Cardiac septum (tissue), 1 donor: ENCODE measurements around the gene SLC35F3. TPM values are rescaled to one million over a fixed set of nuclear protein-coding genes. Genes with fewer than 3 reads are reported as not detected.

Experiments used
- DNase-seq: peaks from one replicate; pipeline ENCODE4 v3.0.0-alpha.2; 2020; ENCODE audit warnings: low spot score
- intact Hi-C: fragments of 100-400 bp; cut with DNase I; formaldehyde crosslinking; loops from one replicate; pipeline ENCODE4 v1.14.0; 2022
- total RNA-seq: library from RNA; stranded (reverse); fragmentation: NEBNext Ultra II Directional; extraction: Animal tissue kit (Norgen Biotek cat#: 25700); gene quantifications from one replicate; pipeline ENCODE4 v1.2.1, GENCODE V29; 2021
- donor health status: DM: no; HTN: no; CAD: no.

SLC35F3 gene
- total RNA-seq, 1 donor from 2014 or later = not detected

DNA sequence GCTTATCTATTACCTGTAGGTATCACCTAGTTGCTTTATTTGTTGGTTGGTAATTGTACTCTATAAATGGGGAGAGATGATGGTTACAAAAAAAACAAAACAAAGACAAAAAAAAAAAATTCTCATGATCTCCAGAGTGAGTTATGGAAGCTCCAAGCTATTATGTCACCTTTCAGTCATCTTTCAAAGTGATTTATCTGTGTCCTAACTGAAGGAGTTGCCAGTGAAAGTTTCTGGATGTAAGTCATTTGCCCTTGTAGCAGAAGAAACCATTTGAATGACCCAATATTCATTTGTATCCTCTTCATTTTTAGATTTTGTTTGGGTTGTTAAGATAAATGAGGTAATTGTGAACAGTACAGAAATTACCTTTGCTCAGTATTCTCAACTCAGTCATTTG is 3.6 kb downstream of the SLC35F3 start:
- intact Hi-C loops = no loop called here
- no peak for DNase-seq

DNA sequence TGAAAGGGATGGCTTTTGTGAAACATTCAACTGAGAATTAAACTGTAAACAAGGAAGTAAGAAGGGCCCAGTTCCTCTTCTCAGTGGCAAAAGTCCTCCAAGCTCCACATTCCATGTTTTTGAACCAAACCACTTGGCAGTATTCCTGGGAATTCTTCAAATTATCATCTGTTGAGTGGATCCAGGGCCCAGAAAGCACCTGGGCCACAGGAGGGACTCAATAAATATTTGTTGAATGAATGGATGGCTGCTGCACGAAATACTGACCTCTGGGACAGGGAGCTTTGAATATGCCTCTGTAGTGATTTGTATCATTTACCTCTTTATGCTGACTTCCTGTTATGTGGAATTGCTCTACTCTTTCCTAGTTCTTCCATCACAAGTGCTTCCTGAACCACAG is 4.7 kb downstream of the SLC35F3 start:
- intact Hi-C loops = no loop called here
- no peak for DNase-seq

GRCh38 chr1:233912447-233912846 is 8.0 kb downstream of the SLC35F3 start:
- intact Hi-C loops = no loop called here
- no peak for DNase-seq

DNA sequence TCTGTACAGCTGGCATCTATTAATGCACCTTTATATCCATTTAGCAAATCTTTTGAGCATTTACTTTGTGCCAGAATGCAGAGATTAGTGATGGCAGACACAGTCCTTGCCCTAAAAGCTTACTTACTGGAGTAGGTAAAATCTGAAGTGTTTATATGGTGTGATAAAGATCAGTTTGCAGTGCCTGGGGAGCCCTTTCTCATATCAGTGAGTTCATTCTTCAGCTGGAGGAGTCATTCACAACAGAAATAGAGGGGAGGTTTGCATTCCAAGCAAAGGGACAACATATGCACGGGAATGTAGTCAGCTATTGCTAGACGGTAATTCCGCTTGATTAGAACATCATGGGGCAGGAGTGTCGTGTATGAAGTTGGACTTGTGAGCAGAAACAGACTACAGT is 8.4 kb downstream of the SLC35F3 start:
- intact Hi-C loops = no loop called here
- DNase-seq = no peak

DNA sequence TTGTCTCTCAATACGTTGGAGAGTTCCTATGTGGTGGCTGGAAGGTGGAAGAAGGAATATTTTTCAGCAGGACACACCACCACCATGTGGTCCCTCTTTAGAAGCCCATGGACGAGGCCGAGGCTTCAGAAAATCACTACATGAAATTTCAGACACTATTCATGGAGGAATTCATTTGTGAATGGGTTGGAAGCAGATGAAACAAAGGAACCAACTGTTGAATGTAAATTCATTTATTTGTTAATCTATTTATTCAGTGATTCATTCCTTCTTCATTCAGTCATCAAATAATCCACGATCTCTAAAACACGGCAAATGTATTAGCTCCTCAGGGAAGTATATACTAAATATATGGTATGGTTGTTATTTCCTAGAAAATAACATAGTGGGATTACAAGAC is 12.2 kb downstream of the SLC35F3 start:
- intact Hi-C loops = no loop called here
- DNase-seq = no peak

DNA sequence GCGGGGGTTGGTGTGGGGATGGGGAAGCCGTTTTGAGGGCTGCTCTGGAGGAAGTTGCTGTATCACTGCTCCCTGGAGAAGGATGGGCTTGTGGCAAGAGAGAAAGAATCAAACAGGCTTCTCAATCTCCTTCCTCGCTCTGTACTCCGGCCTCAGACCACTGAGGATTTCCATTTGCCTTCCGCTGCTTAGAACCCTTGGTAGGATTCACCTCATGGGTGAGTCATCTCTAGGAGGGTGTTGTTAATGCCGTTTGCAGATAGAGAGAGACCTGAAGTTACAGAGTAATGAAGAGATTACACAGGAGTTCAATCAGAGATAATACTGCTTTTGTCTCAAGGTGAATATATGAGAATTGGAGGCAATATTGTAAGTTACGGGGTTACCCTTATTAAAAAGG is 15.3 kb downstream of the SLC35F3 start:
- DNase-seq = no peak
- intact Hi-C loops = no loop called here

DNA sequence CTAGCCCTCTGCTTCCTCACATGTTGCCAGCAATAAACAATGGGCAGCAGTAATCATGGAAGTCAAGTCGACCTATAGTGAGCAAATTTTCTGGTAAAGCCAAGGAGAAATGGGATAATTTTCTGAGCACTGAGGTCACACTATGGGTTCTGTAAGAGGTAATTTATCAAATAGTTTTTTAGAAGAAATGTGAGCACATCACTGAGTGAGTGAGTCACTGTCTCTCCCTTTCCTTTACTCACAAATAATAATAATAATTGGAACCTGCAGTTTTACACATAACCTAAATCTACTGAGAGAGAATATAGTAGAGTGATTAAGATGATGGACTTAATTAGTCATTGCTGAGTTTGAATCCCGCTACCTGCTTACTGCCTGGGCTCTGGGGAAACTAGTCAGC is 23.6 kb downstream of the SLC35F3 start:
- no peak for DNase-seq
- intact Hi-C loops = no loop called here

DNA sequence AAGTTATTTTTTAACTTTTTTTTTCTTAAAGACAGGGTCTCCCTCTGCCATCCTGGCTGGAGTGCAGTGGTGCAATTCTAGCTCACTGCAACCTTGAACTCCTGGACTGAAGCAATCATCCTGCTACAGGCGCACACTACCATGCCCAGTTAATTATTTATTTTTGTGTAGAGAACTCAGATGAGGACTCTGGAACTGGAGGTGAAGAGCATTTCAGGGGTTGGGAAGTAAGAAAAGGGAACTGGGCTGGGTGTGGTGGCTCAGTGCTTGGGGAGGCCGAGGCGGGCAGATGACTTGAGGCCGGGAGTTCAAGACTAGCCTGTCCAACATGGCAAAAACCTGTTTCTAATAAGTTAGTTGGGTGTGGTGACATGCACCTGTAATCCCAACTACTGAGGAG is 28.9 kb downstream of the SLC35F3 start:
- DNase-seq = no peak
- intact Hi-C loops = no loop called here

DNA sequence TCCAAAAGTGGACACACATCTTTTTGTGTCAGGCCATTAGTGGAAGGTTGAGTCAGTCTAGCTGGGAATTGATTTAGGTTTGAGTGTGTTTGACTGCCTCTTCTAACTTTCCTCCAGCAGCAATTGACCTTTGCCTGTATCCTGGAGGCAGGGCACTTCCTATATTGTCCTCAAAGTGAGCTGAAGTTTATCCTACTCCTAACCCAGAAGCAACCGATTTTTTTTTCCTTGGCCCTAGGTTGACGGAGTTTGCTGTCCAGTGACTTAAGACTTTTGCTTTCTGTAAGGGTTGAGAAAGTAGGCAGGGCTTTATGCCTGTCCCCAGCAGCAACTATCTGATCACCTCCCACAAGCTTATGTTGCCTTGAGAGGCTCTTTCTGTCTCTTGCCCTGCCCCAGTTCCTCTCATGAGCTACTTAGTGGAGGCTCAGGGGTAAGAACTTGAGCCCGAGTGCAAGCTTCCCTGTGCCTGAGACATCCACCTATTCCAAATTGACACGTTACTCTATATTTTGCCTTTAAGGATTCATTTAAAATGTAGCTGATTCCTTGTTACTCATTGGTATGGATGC is 30.9 kb downstream of the SLC35F3 start:
- intact Hi-C loops = no loop called here
- DNase-seq = no peak

- intact Hi-C loops = no loop called here
- DNase-seq = no peak
These were observed 31.9 kb downstream of the SLC35F3 start for GRCh38 chr1:233936422-233936821.

DNA sequence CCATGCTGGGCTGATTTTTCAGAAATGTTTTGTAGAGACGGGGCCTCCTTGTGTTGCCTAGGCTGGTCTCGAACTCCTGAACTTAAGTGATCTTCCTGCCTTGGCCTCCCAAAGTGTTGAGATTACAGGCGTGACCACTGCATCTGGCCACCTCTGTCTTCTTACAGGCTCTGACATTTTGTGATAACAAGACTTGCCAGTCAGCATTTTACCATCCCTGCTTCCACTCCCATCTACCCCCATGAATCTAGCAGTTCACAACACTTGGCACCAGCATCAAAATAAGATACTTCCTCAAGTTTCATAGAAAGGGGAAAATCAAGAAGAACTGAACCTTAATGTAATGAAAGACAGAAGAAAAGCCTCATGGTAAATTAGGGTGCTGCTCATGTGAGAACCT is 32.4 kb downstream of the SLC35F3 start:
- intact Hi-C loops = no loop called here
- no peak for DNase-seq

GRCh38 chr1:233938476-233938875 is 34.0 kb downstream of the SLC35F3 start:
- DNase-seq = no peak
- intact Hi-C loops = no loop called here

DNA sequence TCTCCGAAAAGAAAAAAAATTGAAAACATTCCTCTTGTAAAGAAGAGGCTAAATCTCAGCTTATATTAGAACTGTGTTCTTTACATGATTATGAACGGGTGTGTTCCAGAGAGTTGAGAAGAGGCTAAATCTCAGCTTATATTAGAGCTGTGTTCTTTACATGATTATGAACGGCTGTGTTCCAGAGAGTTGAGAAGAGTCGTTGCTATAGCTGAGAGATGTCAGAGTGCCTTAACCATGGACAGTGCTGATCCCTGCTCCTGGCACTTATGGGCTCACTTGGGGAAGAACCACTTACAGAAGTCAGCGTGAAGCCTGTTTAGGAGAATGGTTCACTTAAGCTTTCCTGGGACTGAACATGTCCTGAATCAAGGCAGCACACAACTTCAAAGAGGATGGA is 35.0 kb downstream of the SLC35F3 start:
- DNase-seq = no peak
- intact Hi-C loops = no loop called here

DNA sequence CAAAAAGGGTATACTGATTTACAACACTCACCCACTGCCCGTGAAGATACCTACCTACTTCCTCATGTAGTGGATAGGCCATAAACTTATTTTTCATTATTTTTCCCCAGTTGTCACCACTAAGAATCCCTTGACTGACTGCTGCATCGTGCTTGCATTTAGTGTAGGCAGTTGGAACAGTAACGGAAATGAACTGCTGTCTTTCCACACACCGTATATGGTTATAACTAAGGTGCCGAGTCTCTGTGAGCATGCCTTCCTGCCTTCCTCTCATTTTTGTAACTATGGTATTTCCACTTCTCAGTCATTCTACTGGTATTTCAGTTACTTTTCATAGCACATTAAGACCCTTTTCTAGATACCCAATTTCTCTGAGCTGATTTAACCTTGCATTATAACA is 36.4 kb downstream of the SLC35F3 start:
- DNase-seq = no peak
- intact Hi-C loops = no loop called here

GRCh38 chr1:233944601-233945000 is 40.1 kb downstream of the SLC35F3 start:
- DNase-seq = no peak
- intact Hi-C loops = no loop called here

DNA sequence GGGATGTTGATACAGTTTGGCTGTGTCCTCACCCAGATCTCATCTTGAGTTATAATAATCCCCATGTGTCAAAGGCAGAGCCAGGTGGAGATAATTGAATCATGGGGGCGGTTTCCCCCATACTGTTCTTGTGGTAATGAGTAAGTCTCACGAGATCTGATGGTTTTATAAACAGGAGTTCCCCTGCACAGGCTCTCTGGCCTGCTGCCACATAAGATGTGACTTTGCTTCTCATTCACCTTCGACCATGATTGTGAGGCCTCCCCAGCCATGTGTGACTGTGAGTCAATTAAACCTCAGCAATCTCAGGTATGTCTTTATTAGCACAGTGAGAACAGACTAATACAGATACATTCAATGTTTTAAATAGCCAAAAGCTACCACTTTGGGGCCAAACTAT is 41.1 kb downstream of the SLC35F3 start:
- DNase-seq = no peak
- intact Hi-C loops = no loop called here

- intact Hi-C loops = no loop called here
- DNase-seq = no peak
These were observed 41.5 kb downstream of the SLC35F3 start for GRCh38 chr1:233945979-233946378.

GRCh38 chr1:233946724-233947123 is 42.2 kb downstream of the SLC35F3 start:
- DNase-seq = no peak
- intact Hi-C loops = no loop called here

GRCh38 chr1:233951804-233952203 is 47.3 kb downstream of the SLC35F3 start:
- DNase-seq = no peak
- intact Hi-C loops = no loop called here

GRCh38 chr1:233957691-233958090 is 53.2 kb downstream of the SLC35F3 start:
- DNase-seq = no peak
- intact Hi-C loops = no loop called here

GRCh38 chr1:233959102-233959501 is 54.6 kb downstream of the SLC35F3 start:
- no peak for DNase-seq
- intact Hi-C loops = no loop called here

GRCh38 chr1:233959971-233960370 is 55.5 kb downstream of the SLC35F3 start:
- intact Hi-C loops = no loop called here
- DNase-seq = no peak
